ENCODE data around the gene CD4. TPM values are rescaled to one million over a fixed set of nuclear protein-coding genes. Genes with fewer than 3 reads are reported as not detected.

The CD4 gene
- total RNA-seq, 2 experiments from 2014 or later, result not detected

DNA sequence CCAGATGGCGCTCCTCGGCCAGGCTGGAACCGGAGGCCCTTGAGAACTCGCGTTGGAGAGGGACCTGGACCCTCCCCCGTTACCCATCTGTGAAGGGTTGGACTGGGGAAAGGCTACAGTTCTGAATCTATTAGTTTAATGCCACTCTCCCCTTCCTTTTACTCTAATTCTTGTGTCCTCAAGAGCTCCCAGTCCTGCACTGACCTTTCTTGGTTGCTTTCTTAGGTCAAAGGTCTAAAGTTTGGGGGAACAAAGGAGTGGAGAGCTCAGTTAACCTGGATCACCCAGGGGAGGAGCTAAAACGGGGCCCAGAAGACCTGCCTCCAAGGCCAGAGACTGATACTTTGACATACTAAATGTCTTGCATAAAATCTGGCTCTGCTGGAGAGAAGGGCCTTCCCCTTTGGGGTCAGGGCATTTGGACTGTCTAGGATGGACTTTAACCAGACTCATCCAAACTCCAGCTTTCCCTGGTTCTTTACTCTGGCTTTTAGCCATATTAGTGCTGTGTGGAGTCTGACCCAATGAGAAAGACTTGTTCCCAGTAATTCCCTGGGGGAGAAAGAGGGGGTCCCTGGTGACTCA lies 35.5 kb upstream of the CD4 start:
- intact Hi-C loops (cut with micrococcal nuclease; ENCODE audit: unreplicated experiment), result loop anchor here (1.0 to 2.0 kb wide), 5 partner anchors 12 to 71 kb away; partner anchors contain the start of genes COPS7A and PTMS
- peaks cover 23% of the 10 kb centered on the region for H3K4me1 ChIP-seq (ENCODE audit: insufficient read depth, low read length, poor library complexity, severe bottlenecking)
- H4K20me1 ChIP-seq (ENCODE audit: insufficient read depth, low read length), result no peaks in the 10 kb centered on the region
- ChIA-PET POLR2A (interaction anchor here (0.5 to 2.5 kb wide), 14 partner anchors 8 to 124 kb away, joined by 3 to 18 read pairs (median 4); partner anchors contain the start of genes CDCA3, COPS7A, USP5 and ZNF384), CTCF (ENCODE audit: unreplicated experiment) (interaction anchor here (0.8 to 3.6 kb wide), 7 partner anchors 13 to 140 kb away, joined by 4 to 21 read pairs (median 6); partner anchors contain the start of genes GNB3 and PTMS)
- H3K79me2 ChIP-seq (ENCODE audit: insufficient read depth, low read depth, low read length), result peaks cover 8% of the 10 kb centered on the region; the same call in 1 of the 2 replicates
- H2AFZ ChIP-seq (ENCODE audit: low read length), result no peak overlapping the region
- TF ChIP-seq EZH2phosphoT487 (IDR thresholded peaks at IDR 0.05; ENCODE audit: borderline replicate concordance, low read depth, low read length), result no peak
- TF ChIP-seq, protein P1, sequence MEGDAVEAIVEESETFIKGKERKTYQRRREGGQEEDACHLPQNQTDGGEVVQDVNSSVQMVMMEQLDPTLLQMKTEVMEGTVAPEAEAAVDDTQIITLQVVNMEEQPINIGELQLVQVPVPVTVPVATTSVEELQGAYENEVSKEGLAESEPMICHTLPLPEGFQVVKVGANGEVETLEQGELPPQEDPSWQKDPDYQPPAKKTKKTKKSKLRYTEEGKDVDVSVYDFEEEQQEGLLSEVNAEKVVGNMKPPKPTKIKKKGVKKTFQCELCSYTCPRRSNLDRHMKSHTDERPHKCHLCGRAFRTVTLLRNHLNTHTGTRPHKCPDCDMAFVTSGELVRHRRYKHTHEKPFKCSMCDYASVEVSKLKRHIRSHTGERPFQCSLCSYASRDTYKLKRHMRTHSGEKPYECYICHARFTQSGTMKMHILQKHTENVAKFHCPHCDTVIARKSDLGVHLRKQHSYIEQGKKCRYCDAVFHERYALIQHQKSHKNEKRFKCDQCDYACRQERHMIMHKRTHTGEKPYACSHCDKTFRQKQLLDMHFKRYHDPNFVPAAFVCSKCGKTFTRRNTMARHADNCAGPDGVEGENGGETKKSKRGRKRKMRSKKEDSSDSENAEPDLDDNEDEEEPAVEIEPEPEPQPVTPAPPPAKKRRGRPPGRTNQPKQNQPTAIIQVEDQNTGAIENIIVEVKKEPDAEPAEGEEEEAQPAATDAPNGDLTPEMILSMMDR (conservative IDR thresholded peaks at IDR 0.05; ENCODE audit: low read length), result peak; percentile 97
- H3K4me3 ChIP-seq (ENCODE audit: low read depth, low read length, poor library complexity, severe bottlenecking), result peak overlapping the region; percentile 89
- peak overlapping the region; percentile 87 for H3K4me2 ChIP-seq (ENCODE audit: low read length)
- peaks cover 29% of the 10 kb centered on the region; the same call in 1 of the 2 replicates for H3K36me3 ChIP-seq (ENCODE audit: insufficient read depth, low read length)
- no peaks in the 10 kb centered on the region for H3K9me2 ChIP-seq (ENCODE audit: insufficient read depth, low read length)
- no peaks in the 10 kb centered on the region for H3K9me3 ChIP-seq (ENCODE audit: low read length)
- DNase-seq (ENCODE audit: low spot score), result no peak
- no peak overlapping the region for H3K27ac ChIP-seq (ENCODE audit: low read depth, low read length, poor library complexity, severe bottlenecking)
- no TSS peak for BruUV-seq (replicated peaks)

DNA sequence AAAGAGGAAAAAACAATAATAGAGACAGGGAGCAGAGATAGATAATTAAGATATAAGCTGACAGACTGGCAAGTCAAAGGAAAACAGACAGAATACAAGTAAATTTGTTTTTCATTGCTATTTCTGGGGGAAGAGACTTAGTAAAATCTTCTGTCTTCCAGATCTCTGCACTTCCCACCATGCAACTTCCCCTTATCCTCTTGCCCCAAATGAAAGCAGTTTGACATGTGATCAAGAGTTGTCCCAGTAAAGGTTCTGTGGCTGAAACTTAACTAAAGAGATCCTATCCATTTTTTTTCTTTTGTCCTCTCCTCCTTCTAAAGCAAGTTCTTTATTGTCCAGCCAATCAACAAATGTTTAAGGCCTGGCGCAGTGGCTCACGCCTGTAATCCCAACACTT lies 34.9 kb upstream of the CD4 start:
- POLR2A ChIA-PET, result interaction anchor here (0.5 to 1.3 kb wide), 4 partner anchors 8 to 123 kb away, joined by 3 to 5 read pairs (median 4); no protein-coding TSS in a partner anchor
- Histone ChIP-seq H3K79me2 (ENCODE audit: insufficient read depth, low read depth, low read length) (peaks cover 8% of the 10 kb centered on the region; the same call in 1 of the 2 replicates), H3K4me2 (ENCODE audit: low read length) (peak overlapping the region; percentile 87), H3K4me3 (ENCODE audit: low read depth, low read length, poor library complexity, severe bottlenecking) (no peak overlapping the region), H4K20me1 (ENCODE audit: insufficient read depth, low read length) (no peaks in the 10 kb centered on the region), H3K9me2 (ENCODE audit: insufficient read depth, low read length) (no peaks in the 10 kb centered on the region), H3K4me1 (ENCODE audit: insufficient read depth, low read length, poor library complexity, severe bottlenecking) (peaks cover 23% of the 10 kb centered on the region), H3K27ac (ENCODE audit: low read depth, low read length, poor library complexity, severe bottlenecking) (no peak overlapping the region), H2AFZ (ENCODE audit: low read length) (no peak overlapping the region), H3K36me3 (ENCODE audit: insufficient read depth, low read length) (peaks cover 24% of the 10 kb centered on the region; the same call in 1 of the 2 replicates), H3K9me3 (ENCODE audit: low read length) (no peaks in the 10 kb centered on the region)
- intact Hi-C loops (cut with micrococcal nuclease; ENCODE audit: unreplicated experiment), result no loop called here
- TF ChIP-seq, protein P1 (conservative IDR thresholded peaks at IDR 0.05; ENCODE audit: low read length), result no peak
- TF ChIP-seq EZH2phosphoT487 (IDR thresholded peaks at IDR 0.05; ENCODE audit: borderline replicate concordance, low read depth, low read length), result no peak
- DNase-seq (ENCODE audit: low spot score), result no peak
- BruUV-seq (replicated peaks), result no TSS peak
- CTCF ChIA-PET (ENCODE audit: unreplicated experiment), result interaction anchor here (0.8 to 3.6 kb wide), 5 partner anchors 12 to 141 kb away, joined by 4 to 21 read pairs (median 6); partner anchors contain the start of gene PTMS

All from OCI-LY7 (cell line).